Spinal cord (tissue), 10 donors: ENCODE results near the gene FHL2. TPM values are rescaled to one million over a fixed set of nuclear protein-coding genes. Genes with fewer than 3 reads are reported as not detected.

Source experiments
- DNase-seq, 6 donors: peaks; one replicate each; pipeline versions ENCODE4 v3.0.0 to v3.0.0-alpha.2; 2013 to 2015; ENCODE audit warnings: low spot score in 6 of 6, low read depth in 4 of 6
- H3K27ac ChIP-seq: one replicate; pipeline ENCODE4 v1.5.1; 2013; ENCODE audit warnings: low read depth, low read length, control low read depth
- H3K27me3 ChIP-seq: one replicate; pipeline ENCODE4 v1.6.1; 2013; ENCODE audit warnings: low read length; ENCODE audit not compliant: control insufficient read depth, insufficient read depth
- H3K36me3 ChIP-seq: one replicate; pipeline ENCODE4 v1.6.1; 2013; ENCODE audit warnings: low read length; ENCODE audit not compliant: control insufficient read depth, insufficient read depth
- H3K4me1 ChIP-seq: one replicate; pipeline ENCODE4 v1.6.1; 2013; ENCODE audit warnings: low read length; ENCODE audit not compliant: control insufficient read depth, insufficient read depth
- H3K4me3 ChIP-seq: one replicate; pipeline ENCODE4 v1.5.1; 2013; ENCODE audit warnings: low read depth, low read length, control low read depth
- H3K9me3 ChIP-seq: one replicate; pipeline ENCODE4 v1.6.1; 2013; ENCODE audit warnings: low read length; ENCODE audit not compliant: control insufficient read depth, insufficient read depth
- WGBS: methylation state at CpG from one replicate; pipeline ENCODE4 v1.1.5; 2013; ENCODE audit warnings: missing lambda C conversion rate; ENCODE audit not compliant: insufficient coverage; 5-methylcytosine and 5-hydroxymethylcytosine counted together
- polyA plus RNA-seq, 2 donors: library from polyadenylated mRNA; unstranded; fragments of 120-200 nt; gene quantifications; one replicate each; pipeline ENCODE4 v1.2.1, GENCODE V29; 2013; ENCODE audit not compliant: insufficient read length in 2 of 2
- total RNA-seq, 2 donors: library from RNA; depleted of rRNA in 1 of 2; stranded (reverse); fragments of 120-200 nt in 1 of 2; fragments of >200 nt in 1 of 2; gene quantifications; one replicate each; pipeline versions ENCODE4 v1.2.3 to v1.2.4, GENCODE V29; 2013 to 2014
- donor health status: healthy.

FHL2 gene
- total and polyA plus RNA-seq, 4 donors = 7.7 to 23.4 (median 15.4) TPM

DNA sequence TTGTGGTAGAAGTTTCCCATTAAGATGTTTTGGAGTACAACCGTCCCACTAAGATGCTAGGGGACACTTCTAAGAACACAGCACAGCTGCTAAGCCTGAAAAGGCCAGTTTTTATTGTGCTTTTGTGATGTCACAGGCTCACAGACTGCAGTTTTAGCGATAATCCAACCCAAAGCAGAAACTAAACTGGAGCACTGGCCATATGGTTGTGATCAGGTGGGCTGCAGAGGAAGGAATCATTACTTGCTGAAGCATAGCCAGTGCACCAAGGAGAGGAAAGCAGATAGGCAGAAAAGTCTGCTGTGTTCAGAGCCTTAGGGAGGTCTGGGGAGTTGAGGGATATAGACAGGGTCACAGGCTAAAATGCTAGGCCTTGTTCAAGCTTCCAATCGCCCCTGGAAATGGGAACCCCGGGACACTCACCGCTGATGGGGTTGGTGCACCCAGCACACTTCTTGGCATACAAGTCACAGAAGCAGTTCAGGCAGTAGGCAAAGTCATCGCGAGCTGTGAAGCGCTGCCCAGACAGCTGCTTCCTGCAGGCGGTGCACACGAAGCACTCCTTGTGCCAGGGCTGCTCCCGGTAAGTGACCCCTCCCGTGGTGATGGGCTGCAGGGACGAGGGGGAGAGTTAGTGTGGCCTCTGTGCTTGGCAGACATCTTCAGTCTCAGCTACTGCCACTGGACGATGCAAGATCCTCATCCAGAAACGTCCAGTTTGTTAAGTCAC, 35.8 kb downstream of the FHL2 start:
- Histone ChIP-seq H3K9me3 (no peaks in the 10 kb centered on the region), H3K27me3 (no peaks in the 10 kb centered on the region), H3K27ac (no peak overlapping the region), H3K4me1 (peaks cover 7% of the 10 kb centered on the region), H3K4me3 (no peak overlapping the region), H3K36me3 (peaks cover 4% of the 10 kb centered on the region)
- 76% methylated on average over 12 of the region's 15 CpGs for WGBS
- peak in 1 of 6 donors; percentile 24 for DNase-seq

DNA sequence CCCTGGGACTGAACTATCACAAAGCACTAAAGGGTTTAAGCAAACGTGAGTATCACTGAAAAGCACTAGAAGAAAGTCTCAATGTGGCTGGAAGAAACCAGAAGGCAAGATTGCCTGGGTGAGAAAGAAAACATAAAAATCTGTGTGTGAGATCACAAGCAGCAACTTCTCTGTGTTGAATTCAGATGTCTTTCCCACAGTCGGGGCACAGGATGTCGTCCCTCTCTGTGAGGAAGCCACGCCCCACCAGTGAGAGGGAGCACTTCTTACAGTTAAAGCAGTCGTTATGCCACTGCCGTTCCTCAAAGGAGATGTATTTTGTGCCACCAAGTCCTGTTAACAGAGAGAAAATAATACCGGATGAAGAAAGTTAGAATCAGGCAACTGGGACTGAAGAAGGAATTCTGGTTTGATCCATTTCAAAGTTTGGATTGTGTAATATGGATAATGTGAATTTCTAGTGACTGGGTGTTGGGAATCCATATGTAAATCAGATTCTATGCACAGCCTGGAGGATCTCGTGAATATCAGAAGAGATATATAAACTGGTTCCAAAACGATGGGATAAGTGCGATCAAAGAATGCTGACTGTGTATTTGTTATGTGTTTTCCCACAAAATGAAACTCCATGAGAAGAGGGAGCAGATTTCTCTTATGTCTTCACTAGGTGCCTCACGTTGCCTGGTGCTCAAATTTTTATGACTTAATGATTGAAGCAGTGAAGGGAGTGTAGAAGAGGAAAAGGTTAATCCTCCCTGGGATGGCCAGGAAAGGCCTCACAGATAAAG, 37.6 kb downstream of the FHL2 start:
- Histone ChIP-seq H3K27me3 (no peaks in the 10 kb centered on the region), H3K9me3 (peaks cover under 1% of the 10 kb centered on the region), H3K4me3 (no peak overlapping the region), H3K36me3 (peaks cover 9% of the 10 kb centered on the region), H3K4me1 (peaks cover 7% of the 10 kb centered on the region), H3K27ac (no peak overlapping the region)
- no peak for DNase-seq
- WGBS = 79% methylated on average over 11 of the region's 11 CpGs

- Histone ChIP-seq H3K27ac (no peak overlapping the region), H3K4me3 (no peak overlapping the region), H3K36me3 (peaks cover 17% of the 10 kb centered on the region), H3K27me3 (no peaks in the 10 kb centered on the region), H3K9me3 (peaks cover 2% of the 10 kb centered on the region), H3K4me1 (peaks cover 6% of the 10 kb centered on the region)
- DNase-seq = no peak
- 85% methylated on average over 6 of the region's 6 CpGs for WGBS
Observed at GRCh38 chr2:105358593-105358992, 40.3 kb downstream of the FHL2 start.

- Histone ChIP-seq H3K27ac (no peak overlapping the region), H3K4me3 (no peak overlapping the region), H3K36me3 (peaks cover 17% of the 10 kb centered on the region), H3K27me3 (no peaks in the 10 kb centered on the region), H3K9me3 (peaks cover 2% of the 10 kb centered on the region), H3K4me1 (no peaks in the 10 kb centered on the region)
- WGBS = no CpG with 5 or more reads among the region's 1 CpG
- DNase-seq = no peak
Observed at GRCh38 chr2:105357122-105357521, 41.7 kb downstream of the FHL2 start.

DNA sequence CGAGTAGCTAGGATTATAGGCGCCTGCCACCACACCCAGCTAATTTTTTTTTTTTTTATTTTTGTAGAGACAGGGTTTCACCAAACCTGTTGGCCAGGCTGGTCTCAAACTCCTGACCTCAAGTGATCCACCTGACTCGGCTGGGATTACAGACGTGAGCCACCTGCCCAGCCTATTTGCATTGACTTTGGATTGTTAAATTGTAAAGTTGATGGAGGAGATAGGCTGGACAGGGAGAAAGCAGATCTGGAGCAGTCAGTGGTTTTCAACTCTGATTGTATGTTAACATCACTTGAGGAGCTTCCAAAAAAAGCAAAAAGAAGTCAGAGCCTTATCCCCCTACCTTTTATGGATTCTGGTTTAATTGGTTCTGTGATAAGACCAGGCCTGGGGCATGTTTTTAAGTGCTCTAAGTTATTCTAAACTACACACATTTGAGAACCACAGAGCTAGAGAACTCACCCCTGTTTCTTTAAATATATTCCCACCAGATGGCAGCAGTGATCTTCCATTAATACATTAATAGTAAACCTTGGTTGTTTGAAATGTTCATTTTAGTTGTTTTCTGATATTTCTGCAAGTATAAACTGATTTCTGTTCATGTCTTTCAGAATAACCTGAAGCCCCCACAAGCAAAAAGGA, 54.0 kb downstream of the FHL2 start:
- H3K9me3 ChIP-seq = no peaks in the 10 kb centered on the region
- 89% methylated on average over 2 of the region's 4 CpGs for WGBS
- no peak overlapping the region for H3K27ac ChIP-seq
- H3K4me1 ChIP-seq = no peaks in the 10 kb centered on the region
- peak in 2 of 6 donors; percentile 68 to 84 for DNase-seq
- peaks cover 15% of the 10 kb centered on the region for H3K36me3 ChIP-seq
- no peaks in the 10 kb centered on the region for H3K27me3 ChIP-seq
- H3K4me3 ChIP-seq = no peak overlapping the region

GRCh38 chr2:105339414-105339813, 59.4 kb downstream of the FHL2 start:
- Histone ChIP-seq H3K27ac (no peak overlapping the region), H3K9me3 (no peaks in the 10 kb centered on the region), H3K36me3 (peaks cover 4% of the 10 kb centered on the region), H3K27me3 (no peaks in the 10 kb centered on the region), H3K4me3 (no peak overlapping the region), H3K4me1 (peaks cover 12% of the 10 kb centered on the region)
- no peak for DNase-seq
- no CpG with 5 or more reads among the region's 4 CpGs for WGBS

GRCh38 chr2:105338020-105338385, 60.8 kb downstream of the FHL2 start:
- 0% methylated on average over 2 of the region's 5 CpGs for WGBS
- no peaks in the 10 kb centered on the region for H3K9me3 ChIP-seq
- DNase-seq = no peak
- peaks cover 12% of the 10 kb centered on the region for H3K4me1 ChIP-seq
- peaks cover 6% of the 10 kb centered on the region for H3K36me3 ChIP-seq
- no peaks in the 10 kb centered on the region for H3K27me3 ChIP-seq
- H3K4me3 ChIP-seq = peak overlapping the region; percentile 95
- peak overlapping the region; percentile 97 for H3K27ac ChIP-seq

- under 1% methylated on average over 47 of the region's 58 CpGs for WGBS
- Histone ChIP-seq H3K9me3 (no peaks in the 10 kb centered on the region), H3K4me1 (peaks cover 12% of the 10 kb centered on the region), H3K27ac (peak within 1 kb of the TSS; percentile 97), H3K36me3 (peaks cover 6% of the 10 kb centered on the region), H3K27me3 (no peaks in the 10 kb centered on the region), H3K4me3 (peak within 1 kb of the TSS; percentile 95)
- peak; percentile 89 to 98 (median 94) for DNase-seq
Observed at GRCh38 chr2:105337122-105338019, 61.5 kb downstream of the FHL2 start, which contains the start of gene C2orf49. Gene C2orf49, plus strand, starts transcription at chr2:105337540. Its CDS starts 48 bp downstream, at chr2:105337588.

DNA sequence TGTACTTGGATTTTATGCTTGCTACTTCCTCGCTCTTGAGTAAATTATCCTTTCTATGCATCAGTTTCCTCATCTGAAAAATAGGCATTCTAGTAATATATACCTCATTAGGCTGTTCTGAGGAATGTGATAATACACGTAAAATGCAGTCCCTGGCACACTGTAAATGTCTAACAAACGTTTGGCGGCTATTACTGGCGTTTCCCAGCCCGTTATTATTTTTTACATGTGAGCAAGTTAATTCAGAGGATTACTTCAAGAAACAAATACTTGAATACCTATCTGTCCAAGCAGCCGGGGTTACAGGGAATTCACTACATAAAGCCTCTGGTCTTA, 62.1 kb downstream of the FHL2 start:
- no peak for DNase-seq
- Histone ChIP-seq H3K36me3 (peaks cover 3% of the 10 kb centered on the region), H3K9me3 (no peaks in the 10 kb centered on the region), H3K4me3 (peak overlapping the region; percentile 95), H3K27me3 (no peaks in the 10 kb centered on the region), H3K27ac (peak overlapping the region; percentile 97), H3K4me1 (peaks cover 12% of the 10 kb centered on the region)
- WGBS = no CpG with 5 or more reads among the region's 7 CpGs
